HG02610 (cell line): ENCODE results near the gene EMCN.
"Not testable (repeated sequence)": the region's sequence is repeated elsewhere in the genome, so short reads cannot be mapped to it uniquely, and the experiment has no call there.

Experiments used
- ATAC-seq: cut with Tn5 transposase; IDR thresholded peaks from one replicate; pipeline ENCODE4 v1.9.1; 2021; ENCODE audit warnings: mild to moderate bottlenecking, moderate library complexity; ENCODE audit not compliant: unreplicated experiment

Gene EMCN

DNA sequence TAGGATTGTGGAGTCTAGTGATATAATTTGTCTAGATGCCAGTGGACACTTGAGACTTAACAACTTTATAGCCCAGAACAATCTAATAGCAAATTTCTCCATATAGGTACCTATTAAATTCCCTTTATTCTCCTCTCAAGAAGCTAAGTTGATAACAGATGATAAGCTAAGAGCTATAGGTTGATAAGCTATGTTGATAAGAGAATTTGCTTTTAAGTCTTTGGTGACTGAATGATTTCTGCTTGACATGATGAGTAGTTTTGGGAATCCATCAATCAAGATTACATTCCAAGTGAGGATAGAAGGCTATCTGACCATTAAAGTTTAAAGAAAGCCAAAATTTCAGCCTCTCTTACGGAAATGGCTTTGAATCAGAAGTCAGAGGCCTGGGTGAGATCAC is 131.6 kb downstream of the EMCN start:
- no peak for ATAC-seq

- ATAC-seq = not testable (repeated sequence)
Measured at GRCh38 chr4:100380401-100380800, 137.4 kb downstream of the EMCN start.

GRCh38 chr4:100379583-100380105 is 138.2 kb downstream of the EMCN start:
- no peak for ATAC-seq

GRCh38 chr4:100372432-100372831 is 145.4 kb downstream of the EMCN start:
- ATAC-seq = no peak

DNA sequence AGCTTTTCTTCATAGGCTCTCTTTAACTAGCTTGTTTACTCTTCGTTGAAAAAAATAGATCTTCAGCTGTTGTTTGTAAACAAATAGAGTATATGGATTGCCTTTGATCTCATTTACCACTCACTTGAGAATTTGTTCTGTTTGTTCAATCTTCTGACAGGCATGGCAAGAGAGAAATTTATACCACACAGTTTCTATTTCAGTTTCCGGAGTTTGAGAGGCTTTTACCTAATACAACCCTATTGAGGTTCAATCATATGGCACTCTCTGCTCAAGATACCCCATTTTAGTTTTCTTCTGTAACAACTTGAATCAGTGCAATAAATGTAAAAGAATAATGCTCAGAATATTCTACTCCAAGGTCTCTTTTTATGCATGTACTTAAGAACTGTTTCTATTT is 148.0 kb downstream of the EMCN start:
- no peak for ATAC-seq

- no peak for ATAC-seq
Measured at GRCh38 chr4:100367451-100367850, 150.4 kb downstream of the EMCN start.

DNA sequence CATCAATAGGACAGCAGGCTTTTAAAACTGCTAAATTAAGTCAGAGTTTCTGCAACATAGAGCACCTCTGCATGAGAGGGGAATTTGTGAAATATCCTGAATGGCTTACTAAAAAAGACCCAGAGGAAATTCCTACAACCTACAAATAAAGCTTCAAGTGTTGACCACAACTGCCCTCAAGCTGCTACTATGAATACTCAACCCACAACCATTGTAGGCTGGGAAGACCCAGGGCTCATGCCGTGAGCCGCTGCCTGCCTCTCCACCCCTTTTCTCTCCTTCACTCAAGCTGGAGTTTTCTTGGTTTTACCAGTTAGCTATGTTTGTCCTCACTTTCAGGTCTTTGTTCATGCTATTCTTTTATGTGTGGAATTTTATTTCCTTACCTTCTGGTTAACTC is 151.6 kb downstream of the EMCN start:
- ATAC-seq = peak; percentile 86

DNA sequence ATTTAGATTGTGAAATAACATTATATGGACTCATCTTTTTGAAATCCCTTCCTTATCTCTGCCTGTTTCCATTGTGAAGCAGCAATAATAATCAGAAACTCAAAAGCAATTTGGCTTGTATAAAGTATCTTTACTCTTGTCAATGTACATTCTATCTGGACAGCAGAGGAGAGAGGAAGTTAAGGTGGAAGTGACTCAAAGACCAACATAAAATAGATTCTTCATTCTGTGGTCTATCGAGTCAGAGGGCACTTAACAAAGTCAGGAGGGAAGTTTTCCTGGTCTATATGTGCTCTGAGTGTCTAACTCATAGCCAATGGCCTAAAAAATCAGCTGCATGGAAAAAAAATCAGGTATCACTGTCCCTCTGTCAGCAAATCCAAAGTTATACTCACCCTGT is 155.5 kb downstream of the EMCN start:
- ATAC-seq = no peak

GRCh38 chr4:100361336-100361735 is 156.5 kb downstream of the EMCN start:
- ATAC-seq = no peak

GRCh38 chr4:100360211-100360610 is 157.6 kb downstream of the EMCN start:
- ATAC-seq = no peak

- no peak for ATAC-seq
Measured at GRCh38 chr4:100359441-100359840, 158.4 kb downstream of the EMCN start.

DNA sequence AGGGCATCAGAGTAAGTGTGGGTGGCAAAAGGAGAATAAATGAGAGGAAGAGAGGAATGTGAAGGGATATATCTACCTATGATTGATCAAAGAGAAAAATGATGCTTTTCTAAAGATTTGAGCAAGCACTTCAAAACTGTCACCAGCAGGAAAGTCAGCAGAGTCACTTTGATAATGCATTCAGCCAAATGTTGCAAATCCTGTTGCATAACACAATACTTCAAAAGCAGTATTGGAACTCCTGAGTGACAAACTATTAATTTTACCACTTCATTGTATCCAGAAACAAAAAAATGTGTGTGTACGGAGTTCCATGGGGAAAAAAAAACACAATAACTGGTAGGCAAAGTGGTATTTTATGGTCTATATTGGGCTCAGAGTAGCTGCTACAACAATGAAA is 160.3 kb downstream of the EMCN start:
- ATAC-seq = no peak

DNA sequence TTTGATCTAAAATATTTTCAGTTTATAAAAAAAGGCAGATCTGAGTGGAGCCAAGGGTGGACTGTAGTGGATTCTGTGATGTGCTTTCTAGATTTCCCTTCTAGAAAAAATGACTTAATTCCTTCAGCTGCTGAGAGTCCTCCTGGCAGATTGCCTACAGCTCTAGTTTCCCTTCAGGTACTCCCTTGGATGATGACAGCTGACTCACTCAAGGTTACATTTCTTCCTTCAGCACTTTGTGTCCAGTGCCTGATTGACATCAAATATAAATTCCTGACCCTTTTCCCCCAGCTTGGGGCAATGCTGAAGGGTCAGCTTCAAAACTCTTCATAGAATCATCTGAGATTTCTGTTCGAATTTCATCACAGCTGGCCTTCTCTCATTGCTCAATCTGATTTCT is 161.7 kb downstream of the EMCN start:
- no peak for ATAC-seq

DNA sequence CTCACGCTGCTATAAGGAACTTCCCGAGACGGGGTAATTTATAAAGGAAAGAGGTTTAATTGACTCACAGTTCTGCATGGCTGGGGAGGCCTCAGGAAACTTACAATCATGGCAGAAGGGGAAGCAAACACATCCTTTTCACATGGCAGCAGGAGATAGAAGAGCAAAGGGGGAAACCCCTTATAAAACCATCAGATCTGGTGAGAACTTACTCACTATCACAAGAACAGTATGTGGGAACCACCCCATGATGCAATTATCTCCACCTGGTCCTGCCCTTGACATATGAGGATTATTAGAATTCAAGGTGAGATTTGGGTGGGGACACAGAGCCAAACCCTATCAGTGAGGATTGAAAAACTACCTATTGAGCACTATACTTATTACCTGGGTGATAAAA is 165.5 kb downstream of the EMCN start:
- ATAC-seq = not testable (repeated sequence)

DNA sequence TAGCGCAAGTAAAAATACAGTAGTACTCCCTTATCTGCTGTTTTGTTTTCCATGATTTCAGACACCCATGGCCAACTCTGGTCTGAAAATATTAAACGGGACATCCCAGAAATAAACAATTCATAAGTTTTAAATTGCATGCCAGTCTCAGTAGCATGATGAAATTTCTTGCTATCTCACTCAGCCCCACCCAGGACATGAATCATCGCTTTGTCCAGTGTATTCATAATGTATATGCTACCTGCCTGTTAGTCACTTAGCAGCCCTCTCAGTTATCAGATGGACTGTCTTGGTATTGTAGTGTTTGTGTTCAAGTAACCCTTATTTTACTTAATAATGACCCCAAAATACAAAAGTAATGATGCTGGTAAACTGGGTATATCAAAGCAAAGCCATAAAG is 169.3 kb downstream of the EMCN start:
- ATAC-seq = no peak

- ATAC-seq = no peak
Measured at GRCh38 chr4:100347241-100347640, 170.6 kb downstream of the EMCN start.

- ATAC-seq = no peak
Measured at GRCh38 chr4:100345585-100345984, 172.2 kb downstream of the EMCN start.
